ENCODE results near the gene PSMD9. TPM values are rescaled to one million over a fixed set of nuclear protein-coding genes. Genes with fewer than 3 reads are reported as not detected.

The PSMD9 gene
- total RNA-seq, 1 experiment from 2014 or later: 36.2 TPM

DNA sequence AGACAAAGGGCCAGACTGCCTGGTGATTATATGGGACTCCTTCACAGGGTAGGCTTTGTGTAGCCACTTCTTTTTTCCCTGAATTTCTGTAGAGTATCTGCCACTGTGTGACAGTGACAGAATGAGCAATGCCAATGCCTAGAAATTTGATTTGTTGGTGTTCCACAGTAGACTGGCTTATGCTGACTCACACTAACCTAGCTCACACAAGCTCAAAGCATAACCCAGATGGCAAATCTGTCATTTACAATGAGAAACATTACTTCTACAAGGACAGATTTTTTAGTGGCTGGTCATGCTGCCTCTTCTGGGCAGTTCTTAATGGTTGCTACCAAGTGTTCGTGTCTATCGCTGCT lies 45.7 kb downstream of the PSMD9 start:
- H3K27ac Mint-ChIP-seq: no peak overlapping the region
- CTCF ChIA-PET: interaction anchor here (1.1 to 2.7 kb wide), 2 partner anchors 16 to 97 kb away, joined by 3 to 11 read pairs; partner anchors contain the start of gene CFAP251

DNA sequence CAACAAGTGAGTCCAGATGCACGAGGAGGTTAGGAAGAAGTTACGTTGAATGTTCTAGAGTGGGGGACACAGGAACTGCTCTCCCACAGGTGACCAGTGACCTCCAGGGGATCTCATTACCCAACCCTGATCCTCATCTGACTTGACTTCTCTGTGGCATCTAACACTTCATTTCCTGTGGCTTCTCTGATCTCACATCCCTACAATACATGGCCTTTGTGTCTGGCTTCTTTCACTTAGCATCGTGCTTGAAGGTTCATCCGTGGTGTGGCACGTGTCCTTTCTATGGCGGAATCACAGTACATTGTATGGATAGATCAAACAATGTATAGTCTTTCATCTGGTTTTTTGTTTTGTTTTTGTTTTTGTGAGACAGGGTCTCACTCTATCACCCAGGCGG lies 49.1 kb downstream of the PSMD9 start:
- ATAC-seq (no peak), DNase-seq (ENCODE audit: low spot score) (no peak)
- Mint-ChIP-seq H3K27me3 (ENCODE audit: low read depth) (no peaks in the 10 kb centered on the region), H3K4me1 (peaks cover 24% of the 10 kb centered on the region), H3K36me3 (peaks cover 15% of the 10 kb centered on the region), H3K4me3 (no peak overlapping the region), H3K9me3 (peaks cover 17% of the 10 kb centered on the region), H3K27ac (no peak overlapping the region)
- TF ChIP-seq, protein P1, sequence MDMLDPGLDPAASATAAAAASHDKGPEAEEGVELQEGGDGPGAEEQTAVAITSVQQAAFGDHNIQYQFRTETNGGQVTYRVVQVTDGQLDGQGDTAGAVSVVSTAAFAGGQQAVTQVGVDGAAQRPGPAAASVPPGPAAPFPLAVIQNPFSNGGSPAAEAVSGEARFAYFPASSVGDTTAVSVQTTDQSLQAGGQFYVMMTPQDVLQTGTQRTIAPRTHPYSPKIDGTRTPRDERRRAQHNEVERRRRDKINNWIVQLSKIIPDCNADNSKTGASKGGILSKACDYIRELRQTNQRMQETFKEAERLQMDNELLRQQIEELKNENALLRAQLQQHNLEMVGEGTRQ (CRISPR knock-in tag; IDR thresholded peaks at IDR 0.05): no peak
- TF ChIP-seq, protein P2, sequence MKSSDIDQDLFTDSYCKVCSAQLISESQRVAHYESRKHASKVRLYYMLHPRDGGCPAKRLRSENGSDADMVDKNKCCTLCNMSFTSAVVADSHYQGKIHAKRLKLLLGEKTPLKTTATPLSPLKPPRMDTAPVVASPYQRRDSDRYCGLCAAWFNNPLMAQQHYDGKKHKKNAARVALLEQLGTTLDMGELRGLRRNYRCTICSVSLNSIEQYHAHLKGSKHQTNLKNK (CRISPR knock-in tag; IDR thresholded peaks at IDR 0.05): no peak
- TF ChIP-seq ZNF232 (CRISPR knock-in tag; IDR thresholded peaks at IDR 0.05): no peak
- TF ChIP-seq, protein P3, sequence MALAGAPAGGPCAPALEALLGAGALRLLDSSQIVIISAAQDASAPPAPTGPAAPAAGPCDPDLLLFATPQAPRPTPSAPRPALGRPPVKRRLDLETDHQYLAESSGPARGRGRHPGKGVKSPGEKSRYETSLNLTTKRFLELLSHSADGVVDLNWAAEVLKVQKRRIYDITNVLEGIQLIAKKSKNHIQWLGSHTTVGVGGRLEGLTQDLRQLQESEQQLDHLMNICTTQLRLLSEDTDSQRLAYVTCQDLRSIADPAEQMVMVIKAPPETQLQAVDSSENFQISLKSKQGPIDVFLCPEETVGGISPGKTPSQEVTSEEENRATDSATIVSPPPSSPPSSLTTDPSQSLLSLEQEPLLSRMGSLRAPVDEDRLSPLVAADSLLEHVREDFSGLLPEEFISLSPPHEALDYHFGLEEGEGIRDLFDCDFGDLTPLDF (CRISPR knock-in tag; IDR thresholded peaks at IDR 0.05): no peak
- TF ChIP-seq ZNF423 (CRISPR knock-in tag; IDR thresholded peaks at IDR 0.05): no peak
- TF ChIP-seq, protein P4, sequence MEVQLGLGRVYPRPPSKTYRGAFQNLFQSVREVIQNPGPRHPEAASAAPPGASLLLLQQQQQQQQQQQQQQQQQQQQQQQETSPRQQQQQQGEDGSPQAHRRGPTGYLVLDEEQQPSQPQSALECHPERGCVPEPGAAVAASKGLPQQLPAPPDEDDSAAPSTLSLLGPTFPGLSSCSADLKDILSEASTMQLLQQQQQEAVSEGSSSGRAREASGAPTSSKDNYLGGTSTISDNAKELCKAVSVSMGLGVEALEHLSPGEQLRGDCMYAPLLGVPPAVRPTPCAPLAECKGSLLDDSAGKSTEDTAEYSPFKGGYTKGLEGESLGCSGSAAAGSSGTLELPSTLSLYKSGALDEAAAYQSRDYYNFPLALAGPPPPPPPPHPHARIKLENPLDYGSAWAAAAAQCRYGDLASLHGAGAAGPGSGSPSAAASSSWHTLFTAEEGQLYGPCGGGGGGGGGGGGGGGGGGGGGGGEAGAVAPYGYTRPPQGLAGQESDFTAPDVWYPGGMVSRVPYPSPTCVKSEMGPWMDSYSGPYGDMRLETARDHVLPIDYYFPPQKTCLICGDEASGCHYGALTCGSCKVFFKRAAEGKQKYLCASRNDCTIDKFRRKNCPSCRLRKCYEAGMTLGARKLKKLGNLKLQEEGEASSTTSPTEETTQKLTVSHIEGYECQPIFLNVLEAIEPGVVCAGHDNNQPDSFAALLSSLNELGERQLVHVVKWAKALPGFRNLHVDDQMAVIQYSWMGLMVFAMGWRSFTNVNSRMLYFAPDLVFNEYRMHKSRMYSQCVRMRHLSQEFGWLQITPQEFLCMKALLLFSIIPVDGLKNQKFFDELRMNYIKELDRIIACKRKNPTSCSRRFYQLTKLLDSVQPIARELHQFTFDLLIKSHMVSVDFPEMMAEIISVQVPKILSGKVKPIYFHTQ (CRISPR knock-in tag; IDR thresholded peaks at IDR 0.05): no peak
- TF ChIP-seq, protein P5, sequence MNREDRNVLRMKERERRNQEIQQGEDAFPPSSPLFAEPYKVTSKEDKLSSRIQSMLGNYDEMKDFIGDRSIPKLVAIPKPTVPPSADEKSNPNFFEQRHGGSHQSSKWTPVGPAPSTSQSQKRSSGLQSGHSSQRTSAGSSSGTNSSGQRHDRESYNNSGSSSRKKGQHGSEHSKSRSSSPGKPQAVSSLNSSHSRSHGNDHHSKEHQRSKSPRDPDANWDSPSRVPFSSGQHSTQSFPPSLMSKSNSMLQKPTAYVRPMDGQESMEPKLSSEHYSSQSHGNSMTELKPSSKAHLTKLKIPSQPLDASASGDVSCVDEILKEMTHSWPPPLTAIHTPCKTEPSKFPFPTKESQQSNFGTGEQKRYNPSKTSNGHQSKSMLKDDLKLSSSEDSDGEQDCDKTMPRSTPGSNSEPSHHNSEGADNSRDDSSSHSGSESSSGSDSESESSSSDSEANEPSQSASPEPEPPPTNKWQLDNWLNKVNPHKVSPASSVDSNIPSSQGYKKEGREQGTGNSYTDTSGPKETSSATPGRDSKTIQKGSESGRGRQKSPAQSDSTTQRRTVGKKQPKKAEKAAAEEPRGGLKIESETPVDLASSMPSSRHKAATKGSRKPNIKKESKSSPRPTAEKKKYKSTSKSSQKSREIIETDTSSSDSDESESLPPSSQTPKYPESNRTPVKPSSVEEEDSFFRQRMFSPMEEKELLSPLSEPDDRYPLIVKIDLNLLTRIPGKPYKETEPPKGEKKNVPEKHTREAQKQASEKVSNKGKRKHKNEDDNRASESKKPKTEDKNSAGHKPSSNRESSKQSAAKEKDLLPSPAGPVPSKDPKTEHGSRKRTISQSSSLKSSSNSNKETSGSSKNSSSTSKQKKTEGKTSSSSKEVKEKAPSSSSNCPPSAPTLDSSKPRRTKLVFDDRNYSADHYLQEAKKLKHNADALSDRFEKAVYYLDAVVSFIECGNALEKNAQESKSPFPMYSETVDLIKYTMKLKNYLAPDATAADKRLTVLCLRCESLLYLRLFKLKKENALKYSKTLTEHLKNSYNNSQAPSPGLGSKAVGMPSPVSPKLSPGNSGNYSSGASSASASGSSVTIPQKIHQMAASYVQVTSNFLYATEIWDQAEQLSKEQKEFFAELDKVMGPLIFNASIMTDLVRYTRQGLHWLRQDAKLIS (CRISPR knock-in tag; IDR thresholded peaks at IDR 0.05; ENCODE audit: borderline replicate concordance): no peak
- TF ChIP-seq GTF2I (CRISPR knock-in tag; conservative IDR thresholded peaks at IDR 0.05): no peak
- CTCF ChIA-PET: no interaction called here
- POLR2A ChIA-PET: no interaction called here

More for the DNA sequence above, 45.7 kb downstream of the PSMD9 start:
- H3K27me3 Mint-ChIP-seq (ENCODE audit: low read depth): no peaks in the 10 kb centered on the region; the same call in 1 of the 2 replicates
- peaks cover 17% of the 10 kb centered on the region for H3K9me3 Mint-ChIP-seq
- ATAC-seq (no peak), DNase-seq (ENCODE audit: low spot score) (no peak)
- TF ChIP-seq IRF2 (CRISPR knock-in tag; IDR thresholded peaks at IDR 0.05; ENCODE audit: borderline replicate concordance, low read depth): no peak
- POLR2A ChIA-PET: no interaction called here
- H3K36me3 Mint-ChIP-seq: peaks cover 15% of the 10 kb centered on the region
- H3K4me1 Mint-ChIP-seq: peaks cover 27% of the 10 kb centered on the region
- no peak overlapping the region for H3K4me3 Mint-ChIP-seq

DNA sequence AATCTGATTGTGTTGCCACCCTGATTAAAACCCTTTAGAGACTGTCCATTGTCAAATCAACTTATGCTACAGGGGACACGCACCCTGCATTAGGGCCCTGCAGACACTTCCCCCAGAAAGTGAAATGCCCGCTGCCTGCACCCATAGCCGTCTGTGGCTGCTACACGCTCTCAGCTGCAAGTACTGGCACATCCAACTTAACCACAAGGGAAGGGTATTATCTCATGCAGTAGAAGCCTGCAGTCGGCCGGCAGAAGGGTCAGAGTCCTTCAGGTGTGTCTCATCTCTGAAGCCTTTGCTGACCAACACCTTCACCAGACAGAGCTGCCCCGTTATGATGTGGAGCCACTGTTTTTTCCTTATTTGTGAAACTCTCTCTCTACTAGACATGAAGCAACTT lies 50.6 kb downstream of the PSMD9 start:
- POLR2A ChIA-PET: no interaction called here

More for the DNA sequence above, 50.6 kb downstream of the PSMD9 start:
- ATAC-seq (no peak), DNase-seq (ENCODE audit: low spot score) (no peak)
- Mint-ChIP-seq H3K27me3 (ENCODE audit: low read depth) (no peaks in the 10 kb centered on the region), H3K36me3 (peaks cover 15% of the 10 kb centered on the region), H3K4me3 (no peak overlapping the region), H3K27ac (no peak overlapping the region), H3K4me1 (peaks cover 8% of the 10 kb centered on the region), H3K9me3 (peaks cover 17% of the 10 kb centered on the region)
- no peak for TF ChIP-seq GTF2I (CRISPR knock-in tag; conservative IDR thresholded peaks at IDR 0.05)
- no peak for TF ChIP-seq EMX1 (CRISPR knock-in tag; IDR thresholded peaks at IDR 0.05)
- TF ChIP-seq, protein P6, sequence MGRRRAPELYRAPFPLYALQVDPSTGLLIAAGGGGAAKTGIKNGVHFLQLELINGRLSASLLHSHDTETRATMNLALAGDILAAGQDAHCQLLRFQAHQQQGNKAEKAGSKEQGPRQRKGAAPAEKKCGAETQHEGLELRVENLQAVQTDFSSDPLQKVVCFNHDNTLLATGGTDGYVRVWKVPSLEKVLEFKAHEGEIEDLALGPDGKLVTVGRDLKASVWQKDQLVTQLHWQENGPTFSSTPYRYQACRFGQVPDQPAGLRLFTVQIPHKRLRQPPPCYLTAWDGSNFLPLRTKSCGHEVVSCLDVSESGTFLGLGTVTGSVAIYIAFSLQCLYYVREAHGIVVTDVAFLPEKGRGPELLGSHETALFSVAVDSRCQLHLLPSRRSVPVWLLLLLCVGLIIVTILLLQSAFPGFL (CRISPR knock-in tag; IDR thresholded peaks at IDR 0.05; ENCODE audit: borderline replicate concordance): no peak
- TF ChIP-seq TP53 (CRISPR knock-in tag; IDR thresholded peaks at IDR 0.05): no peak
- TF ChIP-seq ZBTB21 (CRISPR knock-in tag; IDR thresholded peaks at IDR 0.05; ENCODE audit: borderline replicate concordance): no peak
- no peak for TF ChIP-seq ZNF263 (CRISPR knock-in tag; IDR thresholded peaks at IDR 0.05; ENCODE audit: low read depth)
- CTCF ChIA-PET: interaction anchor here (0.8 to 2.5 kb wide), 2 partner anchors 8 to 21 kb away, joined by 3 to 12 read pairs; partner anchors contain the start of gene CFAP251

Measured in WTC11 (cell line).